HG03108 (cell line): ENCODE data around the gene TLR8.
"Not testable (repeated sequence)": the region's sequence is repeated elsewhere in the genome, so short reads cannot be mapped to it uniquely, and the experiment has no call there.

ENCODE experiments used
- ATAC-seq: cut with Tn5 transposase; IDR thresholded peaks from one replicate; pipeline ENCODE4 v1.9.1; 2021; ENCODE audit warnings: moderate library complexity; ENCODE audit not compliant: unreplicated experiment

The TLR8 gene

GRCh38 chrX:12944452-12944851, 38.0 kb downstream of the TLR8 start:
- ATAC-seq: not testable (repeated sequence)

- no peak for ATAC-seq
Observed at GRCh38 chrX:12945494-12945893, 39.1 kb downstream of the TLR8 start.

- no peak for ATAC-seq
Observed at GRCh38 chrX:12946406-12946805, 40.0 kb downstream of the TLR8 start.

- ATAC-seq: no peak
Observed at GRCh38 chrX:12946838-12947544, 40.6 kb downstream of the TLR8 start.

- no peak for ATAC-seq
Observed at GRCh38 chrX:12947545-12948235, 41.3 kb downstream of the TLR8 start.

GRCh38 chrX:12948495-12948894, 42.1 kb downstream of the TLR8 start:
- ATAC-seq: no peak

- ATAC-seq: no peak
Observed at GRCh38 chrX:12949205-12949926, 42.9 kb downstream of the TLR8 start.

- ATAC-seq: peak; percentile 55
Observed at GRCh38 chrX:12949927-12950656, 43.7 kb downstream of the TLR8 start.

- peak; percentile 32 for ATAC-seq
Observed at GRCh38 chrX:12950851-12951594, 44.6 kb downstream of the TLR8 start.

GRCh38 chrX:12951595-12951975, 45.2 kb downstream of the TLR8 start:
- ATAC-seq: no peak

GRCh38 chrX:12953420-12953819, 47.0 kb downstream of the TLR8 start:
- no peak for ATAC-seq

- ATAC-seq: no peak
Observed at GRCh38 chrX:12954376-12954775, 48.0 kb downstream of the TLR8 start.

GRCh38 chrX:12954981-12955380, 48.6 kb downstream of the TLR8 start:
- no peak for ATAC-seq

GRCh38 chrX:12955882-12956703, 49.7 kb downstream of the TLR8 start:
- peak; percentile 49 for ATAC-seq

GRCh38 chrX:12956704-12957534, 50.5 kb downstream of the TLR8 start:
- peak; percentile 61 for ATAC-seq

- ATAC-seq: no peak
Observed at GRCh38 chrX:12958059-12958458, 51.6 kb downstream of the TLR8 start.

GRCh38 chrX:12958461-12958860, 52.0 kb downstream of the TLR8 start:
- ATAC-seq: no peak

- no peak for ATAC-seq
Observed at GRCh38 chrX:12961196-12961718, 54.8 kb downstream of the TLR8 start.
